GM12892 (cell line): ENCODE results near the gene PARD3.

Source experiments
- POLR2A ChIP-seq: IDR thresholded peaks from 2 replicates; pipeline ENCODE4 v1.6.1; 2011; ENCODE audit warnings: low read depth, low read length, control low read depth
- POLR2AphosphoS5 ChIP-seq: IDR thresholded peaks from 2 replicates; pipeline ENCODE4 v1.6.1; 2011; ENCODE audit warnings: low read depth, low read length, control low read depth
- TAF1 ChIP-seq: IDR thresholded peaks from 2 replicates; pipeline ENCODE4 v1.6.1; 2011; ENCODE audit warnings: low read depth, mild to moderate bottlenecking, control low read depth, low read length, borderline replicate concordance

DNA sequence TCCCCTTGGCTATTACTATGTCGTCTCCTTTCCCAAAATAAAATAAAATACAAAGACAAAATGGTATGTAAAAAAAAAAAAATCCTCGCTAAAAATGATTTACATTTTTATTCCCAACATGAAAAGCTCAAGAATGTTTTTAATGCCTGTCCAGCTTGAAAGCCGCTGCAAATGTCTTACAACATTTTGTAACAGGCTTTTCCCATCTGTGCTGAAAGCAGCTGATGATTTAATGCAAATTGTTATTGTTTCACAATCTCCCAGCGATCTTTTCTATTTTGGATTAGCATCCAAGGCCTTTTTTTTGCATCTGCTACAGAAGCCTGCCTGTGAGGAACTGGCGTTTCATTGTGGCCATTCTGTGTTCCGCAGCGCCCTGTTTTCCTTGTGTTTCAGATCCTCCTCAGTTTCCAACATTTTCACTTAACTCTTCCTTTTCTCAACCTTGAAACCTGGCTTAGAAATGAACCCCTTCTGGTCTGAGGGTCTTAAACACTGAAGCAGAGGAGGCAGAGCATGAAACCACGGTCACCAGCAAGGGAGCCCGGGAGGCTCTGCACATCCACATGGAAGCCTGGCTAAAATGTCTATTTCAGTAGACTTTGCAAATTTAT, 712.1 kb downstream of the PARD3 start:
- TF ChIP-seq POLR2AphosphoS5 = no peak
- no peak for TF ChIP-seq TAF1
- TF ChIP-seq POLR2A = no peak
